ENCODE measurements around the gene ESR2.
"Not testable (repeated sequence)": the region's sequence is repeated elsewhere in the genome, so short reads cannot be mapped to it uniquely, and the experiment has no call there.

Gene ESR2

GRCh38 chr14:64221391-64222003 is 72.7 kb downstream of the ESR2 start:
- no peak for DNase-seq (ENCODE audit: low read depth in 2 of 2)

GRCh38 chr14:64220466-64220865 is 73.7 kb downstream of the ESR2 start:
- no peak for DNase-seq (ENCODE audit: low read depth in 2 of 2)

GRCh38 chr14:64220056-64220455 is 74.1 kb downstream of the ESR2 start:
- no peak for DNase-seq (ENCODE audit: low read depth in 2 of 2)

GRCh38 chr14:64218344-64219240 is 75.6 kb downstream of the ESR2 start:
- no peak for DNase-seq (ENCODE audit: low read depth in 2 of 2)

- DNase-seq (ENCODE audit: low read depth in 2 of 2), result no peak
These were observed 76.3 kb downstream of the ESR2 start for GRCh38 chr14:64217834-64218233.

GRCh38 chr14:64217308-64217707 is 76.9 kb downstream of the ESR2 start:
- DNase-seq (ENCODE audit: low read depth in 2 of 2), result no peak

GRCh38 chr14:64215978-64216377 is 78.2 kb downstream of the ESR2 start:
- DNase-seq (ENCODE audit: low read depth in 2 of 2), result no peak

- no peak for DNase-seq (ENCODE audit: low read depth in 2 of 2)
These were observed 78.9 kb downstream of the ESR2 start for GRCh38 chr14:64215274-64215673.

- no peak for DNase-seq (ENCODE audit: low read depth in 2 of 2)
These were observed 80.2 kb downstream of the ESR2 start for GRCh38 chr14:64213853-64214570.

- DNase-seq (ENCODE audit: low read depth in 2 of 2), result no peak
These were observed 81.1 kb downstream of the ESR2 start for GRCh38 chr14:64213086-64213485.

- no peak for DNase-seq (ENCODE audit: low read depth in 2 of 2)
These were observed 81.5 kb downstream of the ESR2 start for GRCh38 chr14:64212666-64213065.

- not testable (repeated sequence) for DNase-seq (ENCODE audit: low read depth in 2 of 2)
These were observed 83.3 kb downstream of the ESR2 start for GRCh38 chr14:64210912-64211311.

- no peak for DNase-seq (ENCODE audit: low read depth in 2 of 2)
These were observed 84.0 kb downstream of the ESR2 start for GRCh38 chr14:64210216-64210615.

GRCh38 chr14:64209444-64210131 is 84.6 kb downstream of the ESR2 start:
- no peak for DNase-seq (ENCODE audit: low read depth in 2 of 2)

GRCh38 chr14:64208981-64209380 is 85.2 kb downstream of the ESR2 start:
- DNase-seq (ENCODE audit: low read depth in 2 of 2), result no peak

- DNase-seq (ENCODE audit: low read depth in 2 of 2), result no peak
These were observed 85.9 kb downstream of the ESR2 start for GRCh38 chr14:64208261-64208660.

- DNase-seq (ENCODE audit: low read depth in 2 of 2), result no peak
These were observed 90.7 kb downstream of the ESR2 start for GRCh38 chr14:64203366-64204006.

- no peak for DNase-seq (ENCODE audit: low read depth in 2 of 2)
These were observed 91.5 kb downstream of the ESR2 start for GRCh38 chr14:64202716-64203115.

- DNase-seq (ENCODE audit: low read depth in 2 of 2), result no peak
These were observed 92.1 kb downstream of the ESR2 start for GRCh38 chr14:64201921-64202545.

GRCh38 chr14:64201296-64201695 is 92.9 kb downstream of the ESR2 start:
- DNase-seq (ENCODE audit: low read depth in 2 of 2), result no peak

GRCh38 chr14:64200170-64200569 is 94.0 kb downstream of the ESR2 start:
- no peak for DNase-seq (ENCODE audit: low read depth in 2 of 2)

Data from stimulated activated CD4-positive, alpha-beta T cell treated with anti-CD3 and anti-CD28 coated beads, Interleukin-15, amount 100 ng/mL, for 48 hours (primary cell).